Activated CD4-positive, alpha-beta T cell treated with anti-CD3 and anti-CD28 coated beads, Interleukin-2, Interleukin-4, amounts not matched to agents 100 ng/mL and 50 ng/mL, durations not matched to agents 16 hours and 8 hours (primary cell): ENCODE measurements around the gene MPPED2.

ENCODE experiments used
- DNase-seq: peaks from one replicate; pipeline ENCODE4 v3.0.0-alpha.2; 2020; ENCODE audit warnings: low spot score

The MPPED2 gene

DNA sequence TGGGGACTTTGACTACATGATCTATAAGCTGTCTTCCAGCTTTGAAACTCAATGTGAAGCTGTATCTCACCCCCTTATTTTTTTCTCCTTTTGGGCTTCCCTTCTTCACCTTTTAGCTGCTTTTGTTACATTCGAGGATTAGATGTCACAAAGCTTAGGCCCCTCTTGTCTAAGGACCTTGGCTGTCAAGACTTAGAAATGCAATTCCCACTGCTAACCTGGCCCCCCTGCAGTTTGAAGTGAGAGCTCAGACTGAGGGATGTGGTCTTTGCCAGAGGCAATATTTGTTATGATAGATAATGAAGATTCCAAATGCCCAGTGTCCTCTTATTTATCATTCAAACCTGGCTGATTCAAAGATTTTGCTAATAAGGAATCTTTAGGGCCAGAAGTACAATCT, 135.0 kb downstream of the MPPED2 start:
- no peak for DNase-seq

DNA sequence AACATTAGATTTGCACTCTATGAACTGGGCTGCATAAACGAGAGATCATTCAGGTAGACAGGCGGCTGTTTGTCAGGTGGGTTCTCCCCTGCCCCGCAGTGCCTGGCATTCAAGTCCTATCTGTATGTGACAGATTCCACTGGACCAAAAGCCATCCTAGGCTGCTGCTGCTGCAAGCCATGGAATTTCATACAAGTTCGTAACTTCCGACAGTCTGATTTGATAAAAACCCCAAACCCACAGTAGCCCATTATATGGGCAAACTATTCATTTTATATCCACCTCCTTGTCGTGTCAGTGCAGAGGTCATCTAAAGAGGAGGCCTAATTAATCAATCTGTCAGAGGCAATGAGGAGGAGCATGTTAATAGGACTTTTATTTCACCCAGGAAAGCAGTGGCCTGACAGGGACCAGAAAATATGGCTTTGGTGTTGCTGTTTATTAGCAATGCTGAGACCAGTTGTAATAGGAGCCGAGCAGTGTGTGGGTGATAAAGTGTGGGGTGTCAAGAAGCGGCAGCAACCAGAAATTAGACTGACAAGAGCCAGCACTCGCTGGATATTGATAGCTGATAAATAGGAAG, 139.0 kb downstream of the MPPED2 start:
- no peak for DNase-seq

DNA sequence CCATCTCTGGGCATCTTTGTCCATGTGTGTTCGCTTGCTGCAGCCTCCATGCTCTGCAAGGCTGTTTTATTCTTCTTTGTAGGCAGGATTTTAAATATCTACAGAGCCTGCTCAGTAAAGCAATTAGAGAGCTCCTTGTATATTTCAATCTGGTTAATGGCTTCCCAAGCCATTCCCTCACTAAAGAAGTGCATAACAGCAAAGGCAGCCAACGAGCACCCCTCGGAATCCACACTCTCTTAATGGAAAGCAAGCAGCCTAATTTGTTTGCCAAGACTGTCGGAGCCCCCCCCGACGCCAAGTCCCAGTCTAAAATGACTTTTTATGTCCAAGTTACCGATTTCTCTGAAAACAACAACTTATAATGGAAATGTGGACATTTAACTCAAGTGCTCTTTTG, 139.6 kb downstream of the MPPED2 start:
- no peak for DNase-seq

DNA sequence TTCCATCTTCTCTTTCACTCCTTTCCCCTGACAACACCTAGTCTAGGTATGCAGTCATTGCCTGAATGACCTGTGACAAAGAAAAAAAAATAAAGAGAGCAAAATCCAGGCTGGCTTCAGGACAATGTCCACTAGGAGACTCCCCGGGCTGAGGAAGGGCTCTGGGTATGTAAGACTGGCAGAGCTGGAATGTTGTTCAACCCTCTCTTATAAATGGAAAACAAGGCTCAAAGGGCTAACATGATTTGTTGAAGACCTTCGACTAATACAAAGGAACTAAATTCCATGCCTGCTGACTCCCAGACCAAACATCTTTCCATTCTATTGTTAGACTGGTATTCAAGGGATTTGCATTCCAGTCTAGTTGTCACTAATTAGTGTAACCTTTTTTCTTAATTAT, 141.1 kb downstream of the MPPED2 start:
- DNase-seq: no peak

DNA sequence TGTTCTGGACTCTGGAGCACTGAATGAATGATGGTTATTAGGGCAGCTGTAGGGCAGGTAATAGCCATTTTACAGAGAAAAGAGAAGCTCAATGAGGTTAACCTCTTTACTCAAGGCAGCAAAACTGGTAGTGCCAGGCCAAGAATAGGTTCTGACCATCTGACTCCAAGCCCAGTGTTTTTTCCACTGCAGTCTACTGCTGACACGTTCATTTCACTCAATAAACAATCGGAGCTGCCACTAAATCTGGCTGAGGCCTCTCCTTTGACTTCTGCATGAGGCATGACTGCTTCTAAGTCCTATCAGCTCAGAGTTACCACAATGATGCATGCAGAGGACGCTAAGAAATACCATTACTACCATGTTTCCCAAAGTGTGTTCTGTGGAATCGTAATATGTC, 145.6 kb downstream of the MPPED2 start:
- no peak for DNase-seq

DNA sequence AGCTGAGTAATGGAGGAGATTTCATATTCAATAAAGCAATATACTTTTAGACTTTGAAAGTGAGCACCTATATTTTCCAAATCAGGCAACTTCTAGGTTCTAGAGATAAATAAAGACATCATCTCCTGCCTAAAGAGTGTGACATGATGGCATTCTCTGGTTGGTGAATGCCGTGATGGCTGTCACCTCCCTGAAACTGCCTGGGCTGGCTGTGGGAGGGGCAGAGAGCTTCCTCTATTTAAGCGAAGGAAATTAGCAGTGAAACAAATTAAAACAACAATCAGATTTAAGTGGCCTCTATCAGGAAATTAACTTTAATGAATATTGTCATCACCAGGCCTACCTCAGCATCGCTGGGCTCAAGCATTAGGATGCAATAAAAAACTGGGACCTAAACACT, 149.4 kb downstream of the MPPED2 start:
- DNase-seq: no peak

DNA sequence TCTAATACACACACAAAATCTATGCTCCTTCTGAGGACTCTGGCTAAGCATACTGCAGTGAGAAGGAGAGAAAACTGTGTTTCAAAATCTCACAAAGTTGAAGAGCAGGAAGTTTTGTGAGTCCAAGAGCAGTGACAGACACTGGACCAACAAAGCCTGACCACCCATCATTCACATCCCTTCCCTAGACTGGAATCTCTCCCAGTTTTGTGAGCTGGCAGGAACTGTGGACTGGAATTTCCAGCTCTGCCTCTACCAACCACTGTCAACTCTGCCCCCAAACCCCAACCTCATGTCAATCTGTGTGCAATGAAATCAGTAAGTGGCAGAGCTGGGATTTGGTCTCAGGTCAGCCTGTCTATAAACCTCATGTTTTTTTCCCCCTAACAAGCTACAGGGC, 150.7 kb downstream of the MPPED2 start:
- no peak for DNase-seq

DNA sequence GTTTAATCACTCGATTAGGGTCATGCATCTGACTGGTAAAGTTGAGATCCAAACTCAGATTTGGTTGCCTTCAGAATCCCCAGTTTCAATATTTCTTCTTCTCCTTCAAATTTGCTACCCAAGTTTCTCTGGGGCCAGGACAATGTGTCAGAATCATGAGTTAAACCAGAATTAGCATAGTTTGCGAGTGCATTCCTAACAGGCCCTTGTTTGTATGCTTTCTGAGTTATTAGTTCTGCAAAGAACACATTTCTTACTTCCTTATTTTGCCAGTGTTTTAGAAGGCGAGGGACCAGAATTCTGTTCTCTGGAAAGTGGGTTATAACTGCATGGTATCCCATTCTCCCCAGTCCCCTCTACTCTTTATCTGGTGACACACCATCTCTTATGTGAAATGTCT, 151.3 kb downstream of the MPPED2 start:
- no peak for DNase-seq

DNA sequence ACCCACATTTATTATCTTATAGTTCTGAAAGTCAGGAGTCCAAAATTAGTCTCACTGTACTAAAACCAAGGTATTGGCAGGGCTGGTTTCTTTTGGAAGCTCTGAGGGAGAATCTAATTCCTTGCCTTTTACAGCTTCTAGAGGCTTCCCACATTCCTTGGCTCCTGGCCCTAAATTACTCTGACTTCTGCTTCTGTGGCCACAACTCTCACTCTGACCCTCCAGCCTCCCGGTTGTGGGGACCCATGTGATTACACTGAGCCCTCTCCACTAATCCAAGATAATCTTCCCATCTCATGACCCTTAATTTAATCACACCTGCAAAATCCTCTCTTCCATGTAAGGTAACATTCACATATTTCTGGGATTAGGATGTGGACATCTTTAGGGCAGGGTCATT, 152.3 kb downstream of the MPPED2 start:
- no peak for DNase-seq

DNA sequence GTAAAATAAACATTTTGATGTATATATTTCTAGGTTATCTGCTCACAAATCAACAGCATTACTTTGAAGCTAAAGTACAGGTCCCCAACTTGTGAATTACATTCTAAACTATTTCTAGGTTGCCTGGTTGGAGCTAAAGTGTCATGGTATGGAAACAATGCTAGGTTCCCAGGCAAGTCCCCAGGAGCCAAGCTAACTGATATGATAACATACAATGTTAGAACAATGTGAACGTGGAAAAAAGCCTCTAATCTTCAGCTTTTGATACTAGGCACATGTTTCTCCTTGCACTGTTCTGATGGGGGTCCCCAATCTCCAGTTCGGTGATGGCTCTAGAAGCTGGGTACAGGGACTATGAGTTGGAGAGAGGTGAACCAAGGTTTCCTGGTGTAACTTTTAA, 153.4 kb downstream of the MPPED2 start:
- no peak for DNase-seq

DNA sequence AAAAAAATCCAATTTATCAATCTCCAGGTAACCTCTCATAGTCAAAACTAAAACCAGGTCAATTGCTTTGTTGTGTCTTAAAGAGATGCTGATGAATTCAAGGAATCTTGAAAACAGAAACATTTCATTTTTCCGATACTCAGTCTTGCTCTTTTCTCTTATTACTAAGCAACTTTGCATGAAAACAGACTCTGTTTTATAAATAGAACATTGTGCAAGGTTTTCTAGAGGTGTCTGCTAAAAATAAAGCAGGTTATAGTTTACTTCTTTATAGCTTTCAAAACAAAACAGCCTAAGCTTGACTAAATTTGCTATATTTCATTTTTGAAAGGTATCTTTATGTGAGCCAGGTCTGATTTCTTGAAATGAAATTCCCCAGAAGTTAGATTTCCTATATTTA, 154.0 kb downstream of the MPPED2 start:
- no peak for DNase-seq

DNA sequence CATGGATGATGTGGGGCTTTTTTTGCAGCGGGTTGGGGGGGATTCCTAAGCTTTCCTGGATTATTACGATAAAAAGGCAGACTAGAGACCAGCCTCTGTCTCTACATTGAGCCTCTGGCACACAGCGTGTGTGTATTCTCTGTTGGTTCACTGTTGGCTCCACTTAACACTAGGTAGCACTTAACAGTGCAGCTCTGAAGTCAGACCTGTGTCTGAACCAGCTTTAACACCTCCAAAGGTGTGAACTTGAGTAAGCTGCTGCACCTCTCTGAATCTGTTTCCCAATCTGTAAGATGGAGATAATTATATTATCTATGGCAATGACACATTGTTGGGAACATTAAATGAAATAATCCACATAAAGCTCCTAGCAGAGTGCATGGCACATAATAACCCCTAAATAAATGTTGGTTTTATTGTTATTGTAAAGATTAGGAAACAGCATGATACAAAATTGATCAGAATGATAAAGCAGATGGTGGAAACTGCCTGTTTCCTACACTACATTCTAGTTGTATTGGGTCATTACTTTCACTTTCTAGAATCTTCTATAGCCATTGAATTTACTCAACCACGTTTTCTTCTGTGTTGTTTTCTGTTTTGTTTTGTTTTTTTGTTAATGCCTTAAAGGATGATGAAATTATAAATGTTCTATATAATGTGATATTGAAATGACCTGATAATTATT, 154.9 kb downstream of the MPPED2 start:
- DNase-seq: no peak

DNA sequence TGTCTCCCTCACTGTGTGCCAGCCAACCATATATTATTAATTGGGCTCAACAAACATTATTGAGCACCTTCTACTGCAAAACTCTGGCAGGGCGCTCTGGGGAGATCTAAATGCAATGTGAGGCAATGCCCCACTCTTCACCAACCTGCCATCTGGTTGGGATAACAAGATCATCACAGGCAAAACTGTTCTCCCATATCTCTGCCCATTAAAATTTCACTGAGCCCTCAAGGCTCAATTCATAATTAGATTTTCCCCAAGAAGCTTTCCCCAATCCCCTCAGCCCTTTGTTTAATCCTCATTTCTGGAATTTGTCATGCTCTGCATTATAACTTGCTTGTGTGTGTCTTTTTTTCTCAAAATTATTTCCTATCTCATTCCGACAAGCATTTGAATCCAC, 156.6 kb downstream of the MPPED2 start:
- no peak for DNase-seq

DNA sequence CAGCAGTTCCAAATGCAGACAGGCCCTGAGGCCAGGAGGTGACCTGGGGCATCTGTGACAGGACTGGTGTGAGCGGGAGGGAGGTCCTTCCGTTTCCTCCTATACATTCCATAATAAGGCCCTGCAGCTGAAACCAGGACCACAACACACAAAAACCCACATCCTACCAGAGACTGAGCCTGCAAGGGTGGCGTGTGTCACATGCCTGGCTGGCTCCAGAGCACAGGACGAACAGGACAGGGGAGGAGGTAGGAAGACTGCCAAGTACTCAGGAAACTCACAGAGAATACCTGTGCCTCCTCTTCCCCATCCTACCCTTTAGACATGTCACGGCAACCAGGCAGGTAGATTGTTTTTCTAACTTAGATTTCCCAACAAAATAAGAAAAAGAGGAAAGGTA, 159.4 kb downstream of the MPPED2 start:
- no peak for DNase-seq

DNA sequence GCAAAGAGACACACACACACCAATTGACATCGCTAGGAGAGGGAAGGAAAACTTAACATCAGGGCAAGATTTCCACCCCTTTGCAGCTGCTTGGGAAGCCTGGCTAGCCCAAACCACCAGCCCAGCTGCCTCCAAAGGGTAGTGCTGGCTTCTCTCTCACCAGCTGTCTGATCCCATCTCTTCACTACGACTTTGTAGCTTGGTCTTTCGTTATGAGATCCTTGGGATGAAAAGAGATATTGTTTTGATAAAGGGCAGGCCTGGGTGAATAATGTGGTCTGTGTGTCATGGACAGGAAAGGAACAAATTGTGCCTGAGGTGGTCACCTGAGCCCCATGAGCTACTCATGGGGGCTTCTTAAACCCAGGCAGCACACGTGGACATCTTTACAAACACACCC, 161.3 kb downstream of the MPPED2 start:
- no peak for DNase-seq

DNA sequence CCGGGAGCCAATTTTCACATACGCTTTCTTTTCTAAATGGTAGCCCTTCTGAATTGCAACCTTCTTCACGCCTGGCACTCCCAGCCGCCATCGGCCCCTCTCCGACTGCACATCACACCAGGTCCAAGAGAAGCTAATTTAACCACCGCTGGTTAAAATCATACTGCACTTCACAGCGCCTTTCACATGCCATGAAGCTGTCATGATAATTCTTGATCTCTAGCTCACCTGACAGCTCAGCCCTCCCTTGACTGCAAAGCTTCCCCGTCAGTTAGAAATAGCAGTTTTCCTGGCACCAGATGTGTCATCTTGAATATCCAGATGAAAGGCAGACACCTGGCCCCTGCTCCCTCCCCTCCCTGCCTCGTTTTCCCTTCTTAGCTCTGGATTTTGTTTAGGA, 161.8 kb downstream of the MPPED2 start:
- DNase-seq: no peak

DNA sequence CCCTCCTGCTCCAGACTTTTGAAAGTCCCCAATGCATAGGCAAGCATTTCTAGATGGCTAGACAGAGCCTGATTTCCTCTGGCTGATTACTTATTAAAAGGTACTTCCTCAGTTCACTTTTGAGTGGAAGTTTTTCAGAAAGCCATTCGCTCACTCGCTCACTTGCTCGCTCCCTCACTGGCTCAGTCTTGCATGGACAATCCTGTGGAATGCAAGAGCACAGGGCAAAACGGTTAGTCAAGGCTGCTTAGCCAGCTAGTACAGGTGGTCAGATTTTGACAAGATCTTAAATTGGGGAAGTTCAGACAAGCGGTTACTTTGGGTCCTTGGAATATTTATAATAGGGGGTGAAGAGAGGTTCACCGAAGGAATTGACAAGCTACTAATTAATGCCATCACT, 162.3 kb downstream of the MPPED2 start:
- no peak for DNase-seq

DNA sequence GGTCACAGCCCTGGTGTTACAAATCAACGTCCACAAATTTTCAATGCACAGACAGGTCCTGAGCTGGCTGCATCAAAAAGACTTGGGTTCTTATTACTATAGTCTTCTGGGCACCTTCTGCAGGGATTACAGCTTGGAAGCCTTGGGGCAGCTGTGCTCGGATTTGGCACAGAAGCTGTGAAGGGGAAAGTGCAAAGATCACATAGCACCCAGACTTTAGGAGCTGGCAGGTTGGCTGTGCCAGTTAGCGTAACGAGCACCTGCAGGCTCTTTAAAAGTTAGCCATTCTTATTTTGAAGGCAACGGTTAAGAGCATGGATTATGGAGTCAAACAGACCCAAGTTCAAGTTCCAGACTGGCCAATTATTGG, 162.9 kb downstream of the MPPED2 start:
- DNase-seq: no peak

DNA sequence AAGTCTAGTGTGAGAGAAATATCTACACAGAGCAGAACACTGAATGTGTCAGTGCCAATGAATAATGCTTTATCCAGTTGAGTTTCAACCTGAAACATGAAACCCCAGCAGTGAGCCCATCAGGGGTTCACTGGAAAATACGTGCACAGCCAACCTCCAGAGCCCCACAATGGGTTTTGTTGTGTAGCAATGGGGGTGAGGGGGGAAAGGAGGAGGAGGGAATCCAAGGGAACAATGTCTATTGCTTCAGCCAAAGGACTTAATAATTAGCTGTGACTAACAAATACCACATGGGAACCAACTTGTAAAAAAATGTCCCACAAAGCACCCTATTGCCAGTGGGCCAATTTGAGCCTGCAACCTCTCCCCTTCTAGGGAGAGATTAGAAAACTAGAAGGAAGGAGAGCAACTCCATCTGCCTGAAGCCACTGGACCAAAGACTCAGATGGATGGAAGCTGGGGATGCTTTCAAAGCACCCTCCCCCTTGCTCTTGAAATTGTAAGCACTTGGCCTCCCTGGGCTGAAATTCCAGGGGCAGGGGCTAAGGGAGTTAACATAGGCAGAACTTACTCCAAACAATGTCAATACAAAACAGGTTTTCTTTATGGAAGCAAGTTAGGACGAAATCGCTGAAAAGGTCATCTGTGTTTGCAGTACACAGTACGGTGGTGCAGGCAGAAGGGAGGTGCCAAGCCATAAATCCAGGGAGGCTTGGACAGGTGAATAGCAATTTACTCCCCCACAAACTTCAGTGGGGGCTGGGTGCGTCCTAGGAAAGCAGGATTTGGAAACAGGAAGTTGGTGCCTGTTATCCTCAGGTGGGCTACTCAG, 163.5 kb downstream of the MPPED2 start:
- no peak for DNase-seq

DNA sequence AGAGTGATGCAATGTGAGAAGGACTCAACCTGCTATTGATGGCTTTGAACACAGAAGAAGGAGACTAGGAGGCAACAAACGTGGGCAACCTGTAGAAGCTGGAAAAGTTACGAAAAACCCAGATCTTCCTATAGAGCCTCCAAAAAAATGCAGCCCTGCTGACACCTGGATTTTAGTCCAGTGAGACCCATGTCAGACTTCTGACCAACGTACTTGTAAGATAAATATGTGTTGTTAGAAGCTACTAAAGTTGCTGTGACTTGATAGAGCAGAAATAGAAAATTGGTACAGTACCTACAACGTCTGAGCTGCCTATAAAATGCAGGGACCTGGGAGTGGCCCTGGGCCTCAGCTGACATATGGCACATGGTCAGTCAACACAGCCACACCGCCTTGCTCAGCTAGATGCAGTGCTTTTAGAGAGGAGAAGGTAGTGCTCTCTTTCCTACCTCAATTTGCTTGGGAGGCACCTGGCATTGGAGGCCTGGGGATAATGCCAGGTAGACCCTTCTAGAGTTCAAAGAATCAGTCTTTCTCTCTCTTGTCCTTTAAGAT, 165.8 kb downstream of the MPPED2 start:
- DNase-seq: no peak

DNA sequence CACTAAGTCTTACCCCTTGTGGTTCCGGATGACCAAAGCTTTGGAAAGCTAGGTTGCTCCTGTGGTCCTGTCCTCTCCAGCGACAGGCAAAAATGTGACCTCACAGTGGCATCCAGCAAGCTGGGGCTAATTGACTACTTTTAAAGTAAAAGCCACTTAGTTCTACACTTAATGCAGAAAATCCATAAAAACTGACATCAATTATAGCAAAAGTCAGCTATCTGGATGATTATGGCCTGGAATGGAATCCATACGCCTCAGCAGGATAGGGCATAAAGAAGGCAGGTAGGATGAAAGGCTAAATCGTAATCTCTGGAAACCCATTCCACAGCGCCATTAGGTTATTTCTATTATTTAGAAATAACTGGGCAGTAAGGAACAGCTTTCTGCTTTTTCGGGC, 171.3 kb downstream of the MPPED2 start:
- DNase-seq: no peak

DNA sequence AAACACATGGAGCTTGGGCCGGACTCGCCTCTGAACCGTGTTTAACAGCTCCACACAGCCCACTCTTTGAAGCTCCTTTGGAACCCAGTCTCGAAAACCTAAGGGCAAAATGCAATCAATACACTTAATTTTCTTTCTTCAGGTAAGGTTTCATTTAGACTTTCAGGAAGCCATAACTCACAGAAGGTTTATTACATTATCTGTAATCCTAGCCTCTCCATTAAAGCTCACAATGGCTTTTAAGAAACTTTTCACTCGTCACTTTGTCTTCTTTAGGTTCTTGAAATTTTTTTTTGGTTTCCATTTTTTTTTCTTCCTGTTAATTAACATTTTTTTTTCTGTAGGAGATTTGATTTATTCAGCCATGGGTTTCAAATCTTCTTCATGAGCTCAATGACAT, 171.9 kb downstream of the MPPED2 start:
- no peak for DNase-seq

DNA sequence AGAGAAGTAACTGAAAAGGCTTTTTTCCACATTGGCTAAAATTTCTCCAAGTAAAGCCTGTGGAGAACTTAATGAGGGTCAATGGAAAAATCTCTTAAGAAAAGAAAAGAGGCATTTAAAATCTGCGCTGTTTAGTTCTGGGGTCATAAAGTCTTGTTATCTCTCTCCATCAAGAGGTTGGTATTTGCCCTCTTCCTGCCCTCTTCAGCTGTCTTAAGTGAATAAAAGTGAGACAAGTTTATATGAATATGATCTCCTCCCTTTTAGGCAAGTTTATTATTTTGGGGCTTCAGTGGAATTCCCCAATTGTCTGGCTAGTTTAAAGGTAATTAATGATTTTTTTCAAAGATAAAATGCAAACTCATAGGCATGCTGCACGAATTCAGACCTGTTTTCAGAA, 173.6 kb downstream of the MPPED2 start:
- DNase-seq: no peak
